Muscle of leg (tissue), 11 donors: ENCODE measurements around the gene BAG1. TPM values are rescaled to one million over a fixed set of nuclear protein-coding genes. Genes with fewer than 3 reads are reported as not detected.

Source experiments
- DNase-seq: peaks from one replicate; pipeline ENCODE4 v3.0.0; 2013
- H3K27ac ChIP-seq: one replicate; pipeline ENCODE4 v1.5.1; 2013; ENCODE audit warnings: mild to moderate bottlenecking, low read length, control low read depth
- H3K27me3 ChIP-seq: one replicate; pipeline ENCODE4 v1.6.1; 2013; ENCODE audit warnings: low read length; ENCODE audit not compliant: control insufficient read depth, insufficient read depth
- H3K36me3 ChIP-seq: one replicate; pipeline ENCODE4 v1.6.1; 2013; ENCODE audit warnings: low read length; ENCODE audit not compliant: control insufficient read depth, insufficient read depth
- H3K4me1 ChIP-seq: one replicate; pipeline ENCODE4 v1.6.1; 2013; ENCODE audit warnings: low read length; ENCODE audit not compliant: control insufficient read depth, insufficient read depth
- H3K4me3 ChIP-seq: one replicate; pipeline ENCODE4 v1.5.1; 2013; ENCODE audit warnings: low read length, control low read depth
- H3K9me3 ChIP-seq: replicated peaks from 2 replicates; pipeline ENCODE4 v1.6.1; 2013; ENCODE audit warnings: low read depth, low read length; ENCODE audit not compliant: control insufficient read depth
- WGBS: methylation state at CpG from one replicate; pipeline ENCODE4 v1.1.5; 2013; ENCODE audit warnings: missing lambda C conversion rate; ENCODE audit not compliant: insufficient coverage; 5-methylcytosine and 5-hydroxymethylcytosine counted together
- polyA plus RNA-seq, 8 donors: library from polyadenylated mRNA; unstranded; fragments of 120-200 nt; gene quantifications; one replicate each; pipeline versions ENCODE4 v1.2.1 to v1.2.3, GENCODE V29; 2013; ENCODE audit warnings: inconsistent platforms in 1 of 8, low replicate concordance in 1 of 8; ENCODE audit not compliant: insufficient read length in 8 of 8, insufficient read depth in 1 of 8
- total RNA-seq: library from RNA; stranded (reverse); fragments of 120-200 nt; gene quantifications from one replicate; pipeline ENCODE4 v1.2.4, GENCODE V29; 2013

BAG1 gene
- total and polyA plus RNA-seq, 9 donors: 54.1 to 94.4 (median 82.9) TPM

- H3K4me3 ChIP-seq: no peak overlapping the region
- H3K4me1 ChIP-seq: no peaks in the 10 kb centered on the region
- H3K36me3 ChIP-seq: peaks cover 61% of the 10 kb centered on the region
- H3K9me3 ChIP-seq: no peaks in the 10 kb centered on the region
- WGBS: no CpG with 5 or more reads among the region's 1 CpG
- peak overlapping the region; percentile 23 for H3K27ac ChIP-seq
- peak; percentile 84 for DNase-seq
- no peaks in the 10 kb centered on the region for H3K27me3 ChIP-seq
These were observed 32.9 kb upstream of the BAG1 start for GRCh38 chr9:33297432-33297831.

DNA sequence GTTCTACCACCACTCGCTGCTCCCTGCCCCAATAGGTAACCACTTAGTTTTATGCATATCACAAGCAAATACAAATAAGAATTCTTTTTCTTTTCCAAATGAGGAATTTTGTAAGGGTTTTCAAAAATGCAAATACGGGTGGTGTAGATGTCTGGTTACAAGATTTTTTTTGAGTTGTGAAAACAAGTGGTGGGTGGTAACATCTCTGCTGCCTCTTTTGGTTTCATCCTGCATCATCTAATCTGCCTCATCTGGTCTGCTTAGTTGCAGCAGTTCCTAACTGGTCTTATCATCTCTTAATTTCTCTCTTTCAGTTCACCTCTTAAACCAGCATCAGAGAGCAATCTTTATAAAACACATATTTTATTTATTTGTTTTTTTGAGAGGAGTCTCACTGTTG, 31.1 kb upstream of the BAG1 start:
- WGBS: no CpG with 5 or more reads among the region's 2 CpGs
- H3K27me3 ChIP-seq: no peaks in the 10 kb centered on the region
- no peaks in the 10 kb centered on the region for H3K9me3 ChIP-seq
- H3K4me3 ChIP-seq: no peak overlapping the region
- H3K27ac ChIP-seq: no peak overlapping the region
- H3K36me3 ChIP-seq: peaks cover 55% of the 10 kb centered on the region
- DNase-seq: no peak
- H3K4me1 ChIP-seq: peaks cover 6% of the 10 kb centered on the region

GRCh38 chr9:33294670-33295432, 30.3 kb upstream of the BAG1 start:
- no peaks in the 10 kb centered on the region for H3K9me3 ChIP-seq
- no peaks in the 10 kb centered on the region for H3K27me3 ChIP-seq
- H3K27ac ChIP-seq: no peak overlapping the region
- no peak overlapping the region for H3K4me3 ChIP-seq
- H3K4me1 ChIP-seq: peaks cover 6% of the 10 kb centered on the region
- 90% methylated on average over 8 of the region's 12 CpGs for WGBS
- no peak for DNase-seq
- peaks cover 55% of the 10 kb centered on the region for H3K36me3 ChIP-seq

- H3K9me3 ChIP-seq: no peaks in the 10 kb centered on the region
- H3K27me3 ChIP-seq: no peaks in the 10 kb centered on the region
- H3K4me1 ChIP-seq: peaks cover 12% of the 10 kb centered on the region
- WGBS: no CpG with 5 or more reads among the region's 2 CpGs
- no peak overlapping the region for H3K27ac ChIP-seq
- DNase-seq: no peak
- H3K4me3 ChIP-seq: no peak overlapping the region
- H3K36me3 ChIP-seq: peaks cover 50% of the 10 kb centered on the region
These were observed 29.3 kb upstream of the BAG1 start for GRCh38 chr9:33293782-33294181.

DNA sequence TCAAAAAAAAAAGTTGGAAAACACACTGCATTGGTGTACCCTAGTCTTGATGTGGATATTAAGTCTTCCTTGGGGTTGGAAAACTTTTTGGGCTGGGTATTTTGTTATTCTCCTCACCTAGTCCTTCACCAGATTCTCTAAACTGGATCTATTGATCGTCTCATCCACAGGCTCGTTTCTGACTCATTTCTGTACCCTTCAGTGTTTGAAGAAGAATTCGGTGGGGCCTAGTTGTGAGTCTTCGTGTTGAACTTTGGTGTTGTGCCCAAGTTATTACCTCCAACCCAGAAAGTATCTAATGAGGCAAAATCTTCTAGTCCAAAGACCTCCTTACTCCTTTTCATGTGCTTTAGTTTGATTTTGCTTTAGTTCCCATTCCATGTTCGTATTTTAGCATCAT, 27.4 kb upstream of the BAG1 start:
- WGBS: 100% methylated on average over 1 of the region's 5 CpGs
- H3K4me1 ChIP-seq: peaks cover 16% of the 10 kb centered on the region
- no peak overlapping the region for H3K27ac ChIP-seq

GRCh38 chr9:33291031-33291397, 26.5 kb upstream of the BAG1 start:
- Histone ChIP-seq H3K4me1 (peaks cover 16% of the 10 kb centered on the region), H3K27me3 (no peaks in the 10 kb centered on the region), H3K27ac (peak overlapping the region; percentile 95), H3K4me3 (peak overlapping the region; percentile 85), H3K36me3 (peaks cover 28% of the 10 kb centered on the region), H3K9me3 (no peaks in the 10 kb centered on the region)
- 0% methylated on average over 3 of the region's 7 CpGs for WGBS
- no peak for DNase-seq

More for the DNA sequence above, 27.4 kb upstream of the BAG1 start:
- Histone ChIP-seq H3K9me3 (no peaks in the 10 kb centered on the region), H3K27me3 (no peaks in the 10 kb centered on the region), H3K36me3 (peaks cover 36% of the 10 kb centered on the region), H3K4me3 (no peak overlapping the region)
- no peak for DNase-seq

DNA sequence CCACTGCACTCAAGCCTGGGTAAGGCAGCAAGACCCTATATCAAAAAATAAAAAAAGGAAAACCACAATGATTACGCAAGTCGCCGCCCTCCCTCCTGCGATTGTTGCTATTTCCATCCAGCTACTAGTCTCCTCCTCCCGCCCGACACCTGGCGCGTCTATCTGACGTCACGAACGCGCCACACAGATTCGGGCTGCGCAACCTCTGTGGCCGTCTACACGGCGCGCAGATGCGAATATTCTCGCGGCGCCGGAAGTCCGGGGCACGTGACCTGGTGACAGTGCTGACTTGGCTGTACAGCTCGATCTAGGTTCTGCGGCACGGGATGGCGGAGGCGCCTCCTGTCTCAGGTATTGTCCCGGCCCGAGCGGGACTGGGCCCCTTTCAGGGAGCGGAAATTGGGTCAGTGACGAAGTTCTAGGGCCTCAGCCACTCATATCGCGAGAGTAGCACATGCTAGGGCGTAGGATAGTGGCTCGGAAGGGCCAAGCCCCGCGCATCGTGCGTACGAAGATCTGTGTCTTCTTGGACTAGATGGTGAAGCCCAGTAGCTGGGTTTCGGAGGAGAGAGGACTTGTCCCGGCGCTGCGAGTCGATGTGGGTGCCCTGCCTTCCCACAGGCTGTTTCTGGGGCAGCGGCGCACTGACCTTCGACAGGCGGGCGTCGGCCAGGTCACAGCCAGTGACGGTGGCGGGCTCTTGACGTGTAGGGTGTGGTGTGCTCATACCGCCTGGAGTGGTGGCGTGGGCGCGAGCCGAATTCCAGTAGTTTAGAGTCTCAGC, 25.9 kb upstream of the BAG1 start, which contains the start of gene NFX1:
NFX1 (plus strand) TSS at position 270 of the 784 bp plus-strand sequence; CDS start at position 327, 57 bp downstream.
- Histone ChIP-seq H3K4me1 (peaks cover 16% of the 10 kb centered on the region), H3K36me3 (peaks cover 22% of the 10 kb centered on the region), H3K4me3 (peak within 1 kb of the TSS; percentile 85), H3K9me3 (no peaks in the 10 kb centered on the region), H3K27ac (peak within 1 kb of the TSS; percentile 95), H3K27me3 (no peaks in the 10 kb centered on the region)
- 1% methylated on average over 62 of the region's 63 CpGs for WGBS
- peak; percentile 99 for DNase-seq

DNA sequence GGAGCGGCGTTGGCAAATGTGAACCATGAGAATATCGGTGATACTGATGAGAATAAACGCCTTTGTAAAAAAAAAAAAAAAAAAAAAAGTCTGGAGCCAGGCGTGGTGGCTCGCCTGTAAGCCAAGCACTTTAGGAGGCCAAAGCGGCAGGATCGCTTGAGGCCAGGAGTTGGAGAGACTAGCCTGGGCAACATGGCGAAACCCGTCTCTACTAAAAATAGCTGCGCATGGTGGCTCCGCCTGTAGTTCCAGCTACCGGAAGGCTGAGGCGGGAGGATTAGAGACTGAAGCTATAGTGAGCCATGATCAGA, 25.4 kb upstream of the BAG1 start:
- Histone ChIP-seq H3K4me1 (peaks cover 16% of the 10 kb centered on the region), H3K9me3 (no peaks in the 10 kb centered on the region), H3K4me3 (peak overlapping the region; percentile 85), H3K36me3 (peaks cover 17% of the 10 kb centered on the region), H3K27me3 (no peaks in the 10 kb centered on the region), H3K27ac (peak overlapping the region; percentile 95)
- 0% methylated on average over 13 of the region's 14 CpGs for WGBS
- DNase-seq: no peak

DNA sequence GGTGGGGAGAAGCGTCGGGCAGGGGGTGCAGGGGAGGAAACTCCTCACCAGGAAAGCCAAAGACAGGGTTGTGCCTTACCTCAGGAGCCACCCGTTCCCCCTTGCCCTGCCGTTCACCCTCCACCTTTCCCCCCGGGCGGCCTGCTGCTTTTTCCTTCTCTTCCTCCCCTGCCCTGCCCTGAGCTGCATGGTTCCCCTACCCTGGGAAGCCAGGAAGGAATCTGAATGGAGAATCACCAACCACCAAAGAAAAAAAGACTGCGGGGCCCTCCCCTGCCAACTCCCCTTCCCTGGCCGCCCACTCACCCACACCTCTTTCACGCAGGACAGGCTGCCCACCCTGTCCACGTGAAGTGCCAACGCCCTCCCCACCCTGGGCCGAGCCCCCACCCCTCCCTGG, 25.0 kb upstream of the BAG1 start:
- peak overlapping the region; percentile 95 for H3K27ac ChIP-seq
- H3K9me3 ChIP-seq: no peaks in the 10 kb centered on the region
- H3K27me3 ChIP-seq: no peaks in the 10 kb centered on the region
- DNase-seq: peak; percentile 38
- H3K4me1 ChIP-seq: peaks cover 16% of the 10 kb centered on the region
- 27% methylated on average over 3 of the region's 12 CpGs for WGBS
- peak overlapping the region; percentile 85 for H3K4me3 ChIP-seq
- H3K36me3 ChIP-seq: peaks cover 14% of the 10 kb centered on the region

GRCh38 chr9:33288828-33289483, 24.4 kb upstream of the BAG1 start:
- peaks cover 16% of the 10 kb centered on the region for H3K4me1 ChIP-seq
- H3K9me3 ChIP-seq: no peaks in the 10 kb centered on the region
- peak overlapping the region; percentile 95 for H3K27ac ChIP-seq
- no peak overlapping the region for H3K4me3 ChIP-seq
- H3K36me3 ChIP-seq: peaks cover 12% of the 10 kb centered on the region
- DNase-seq: peak; percentile 27
- no peaks in the 10 kb centered on the region for H3K27me3 ChIP-seq
- WGBS: no CpG with 5 or more reads among the region's 14 CpGs
